ENCODE data around the gene ZFR. TPM values are rescaled to one million over a fixed set of nuclear protein-coding genes. Genes with fewer than 3 reads are reported as not detected.
A peak's percentile ranks its signal among the peaks of the same experiment; 100 is the strongest.

Gene ZFR
- 104 and 107 TPM in 2 replicates for polyA plus RNA-seq (2011; rRNA removed)
- polyA plus RNA-seq (2012; cell fraction: cytosol; rRNA removed) = 33.9 and 51.3 TPM in 2 replicates
- 40.3 and 60.4 TPM in 2 replicates for polyA plus RNA-seq (2012; cell fraction: nucleus; rRNA removed)
- 65.6 to 72.1 TPM (median 69.6 TPM) in 3 replicates for polyA plus RNA-seq (2017; fragmentation: RNase III; extraction: RNeasy Plus Mini Kit Qiagen cat#74134 plus additional on column Dnase treatment)
- 230 and 257 TPM in 2 replicates for polyA minus RNA-seq (2011; rRNA and poly(A)+ RNA removed)

DNA sequence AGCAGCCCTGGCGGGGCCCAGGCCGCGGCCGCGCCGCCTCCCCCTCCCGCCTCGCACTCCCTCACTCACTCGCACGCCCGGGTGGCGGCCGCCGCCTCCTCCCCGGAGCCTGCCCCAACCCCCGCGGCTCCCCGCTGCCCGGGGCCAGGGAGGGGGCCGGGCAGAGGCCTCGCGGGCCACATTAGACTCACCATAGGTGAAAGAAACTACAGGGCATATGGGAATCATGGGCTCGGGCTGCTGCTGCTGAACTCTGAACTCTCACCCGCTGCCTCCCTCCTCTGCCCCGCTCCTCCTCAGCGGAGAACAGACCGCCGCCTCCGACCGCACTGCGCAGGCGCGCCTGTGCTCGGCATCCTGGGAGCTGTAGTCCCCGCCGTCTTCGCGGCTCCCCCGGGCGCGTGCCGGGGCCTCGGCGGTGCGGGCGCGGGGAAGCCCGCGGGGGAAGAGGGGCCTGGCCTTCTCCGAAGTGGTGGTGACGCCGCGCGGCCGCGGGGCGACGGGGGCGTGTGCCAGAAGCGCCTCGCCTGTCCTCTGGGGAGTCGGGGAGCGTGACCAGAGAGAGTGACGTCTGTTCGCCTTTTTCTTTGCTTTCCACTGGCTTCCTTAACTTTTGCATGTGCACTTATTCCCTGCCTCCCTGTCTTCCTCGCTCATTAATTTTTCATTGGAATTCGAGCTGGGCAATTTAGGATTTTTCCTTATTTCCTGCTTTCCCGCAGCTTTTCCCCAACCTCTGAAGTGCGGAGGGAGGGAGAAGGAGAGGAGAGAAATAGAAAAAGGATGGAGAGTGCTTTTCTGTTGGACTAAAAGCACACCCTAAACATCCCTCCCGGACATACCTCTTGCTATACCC, at the start of gene ZFR:
Gene ZFR, minus strand, starts transcription at position 310 of the 856 bp plus-strand sequence. Its CDS starts 82 bp downstream, at position 228.
- ATAC-seq (peak; percentile 93 to 97), DNase-seq (ENCODE audit: low read depth in 1 of 2, low spot score in 1 of 2) (peak; percentile 91 to 92), FAIRE-seq (no peak)
- 11% methylated on average over 49 of the region's 70 CpGs for WGBS (ENCODE audit: missing lambda C conversion rate)
- H3K4me1 ChIP-seq = peaks cover 21% of the 10 kb centered on the region
- ChIA-PET POLR2A (interaction anchor here (0.5 to 1.0 kb wide), 4 partner anchors 9 to 149 kb away, joined by 3 to 5 read pairs (median 3); no protein-coding TSS in a partner anchor), CTCF (interaction anchor here (0.5 to 0.6 kb wide), 2 partner anchors 88 to 328 kb away, joined by 3 read pairs; no protein-coding TSS in a partner anchor)
- H3K9me3 ChIP-seq = no peaks in the 10 kb centered on the region
- H3K27ac ChIP-seq = peak within 1 kb of the TSS; percentile 91 to 96
- peak within 1 kb of the TSS; percentile 67 for H3K4me3 ChIP-seq
- peak within 1 kb of the TSS; percentile 90 for H3K4me2 ChIP-seq
- TF ChIP-seq, protein P1, sequence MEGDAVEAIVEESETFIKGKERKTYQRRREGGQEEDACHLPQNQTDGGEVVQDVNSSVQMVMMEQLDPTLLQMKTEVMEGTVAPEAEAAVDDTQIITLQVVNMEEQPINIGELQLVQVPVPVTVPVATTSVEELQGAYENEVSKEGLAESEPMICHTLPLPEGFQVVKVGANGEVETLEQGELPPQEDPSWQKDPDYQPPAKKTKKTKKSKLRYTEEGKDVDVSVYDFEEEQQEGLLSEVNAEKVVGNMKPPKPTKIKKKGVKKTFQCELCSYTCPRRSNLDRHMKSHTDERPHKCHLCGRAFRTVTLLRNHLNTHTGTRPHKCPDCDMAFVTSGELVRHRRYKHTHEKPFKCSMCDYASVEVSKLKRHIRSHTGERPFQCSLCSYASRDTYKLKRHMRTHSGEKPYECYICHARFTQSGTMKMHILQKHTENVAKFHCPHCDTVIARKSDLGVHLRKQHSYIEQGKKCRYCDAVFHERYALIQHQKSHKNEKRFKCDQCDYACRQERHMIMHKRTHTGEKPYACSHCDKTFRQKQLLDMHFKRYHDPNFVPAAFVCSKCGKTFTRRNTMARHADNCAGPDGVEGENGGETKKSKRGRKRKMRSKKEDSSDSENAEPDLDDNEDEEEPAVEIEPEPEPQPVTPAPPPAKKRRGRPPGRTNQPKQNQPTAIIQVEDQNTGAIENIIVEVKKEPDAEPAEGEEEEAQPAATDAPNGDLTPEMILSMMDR (IDR thresholded peaks at IDR 0.05) = no peak
- TF ChIP-seq RFX5 (IDR thresholded peaks at IDR 0.05) (no peak), ATOH8 (CRISPR knock-in tag; IDR thresholded peaks at IDR 0.05; ENCODE audit: low read depth) (0 out of 2 replicates have a peak, but pooled peaks have one; percentile 49), MAFK (IDR thresholded peaks at IDR 0.05; ENCODE audit: partially characterized antibody) (no peak), HOXB13 (CRISPR knock-in tag; IDR thresholded peaks at IDR 0.05; ENCODE audit: low read depth) (peak; percentile 83), NPAS2 (CRISPR knock-in tag; IDR thresholded peaks at IDR 0.05; ENCODE audit: borderline replicate concordance) (no peak), FOSB (CRISPR knock-in tag; IDR thresholded peaks at IDR 0.05) (no peak), POLR2AphosphoS2 (conservative IDR thresholded peaks at IDR 0.05; ENCODE audit: low read length) (no peak), CEBPB (IDR thresholded peaks at IDR 0.05) (no peak), KDM1A (IDR thresholded peaks at IDR 0.05; ENCODE audit: low read depth) (no peak), RAD21 (conservative IDR thresholded peaks at IDR 0.05 in 1 of 2, IDR thresholded peaks at IDR 0.05 in 1 of 2) (no peak), NR3C1 (IDR thresholded peaks at IDR 0.05) (no peak), RCOR1 (IDR thresholded peaks at IDR 0.05; ENCODE audit: low read depth, low read length) (no peak), MAX (IDR thresholded peaks at IDR 0.05) (peak; percentile 99), NFE2L2 (conservative IDR thresholded peaks at IDR 0.05; ENCODE audit: low read length) (no peak), ESRRA (IDR thresholded peaks at IDR 0.05; ENCODE audit: borderline replicate concordance, low read length) (no peak), SREBF2 (IDR thresholded peaks at IDR 0.05) (no peak), ZNF302 (CRISPR knock-in tag; IDR thresholded peaks at IDR 0.05) (no peak), HEYL (CRISPR knock-in tag; IDR thresholded peaks at IDR 0.05) (no peak), CBX2 (IDR thresholded peaks at IDR 0.05; ENCODE audit: borderline replicate concordance, low read depth) (no peak), TP53 (CRISPR knock-in tag; IDR thresholded peaks at IDR 0.05) (no peak), FOXS1 (CRISPR knock-in tag; IDR thresholded peaks at IDR 0.05) (no peak), ZSCAN20 (CRISPR knock-in tag; IDR thresholded peaks at IDR 0.05) (no peak), CBX8 (IDR thresholded peaks at IDR 0.05) (no peak), BHLHE40 (IDR thresholded peaks at IDR 0.05; ENCODE audit: low read depth, low read length) (no peak), TFCP2L1 (CRISPR knock-in tag; IDR thresholded peaks at IDR 0.05) (no peak), POLR2A (IDR thresholded peaks at IDR 0.05; ENCODE audit: low read length) (peak; percentile 65), GATA3 (IDR thresholded peaks at IDR 0.05; ENCODE audit: borderline replicate concordance) (no peak), FOSL2 (IDR thresholded peaks at IDR 0.05) (no peak), FOSL2 (CRISPR knock-in tag; IDR thresholded peaks at IDR 0.05) (no peak)
- TF ChIP-seq, protein P2, sequence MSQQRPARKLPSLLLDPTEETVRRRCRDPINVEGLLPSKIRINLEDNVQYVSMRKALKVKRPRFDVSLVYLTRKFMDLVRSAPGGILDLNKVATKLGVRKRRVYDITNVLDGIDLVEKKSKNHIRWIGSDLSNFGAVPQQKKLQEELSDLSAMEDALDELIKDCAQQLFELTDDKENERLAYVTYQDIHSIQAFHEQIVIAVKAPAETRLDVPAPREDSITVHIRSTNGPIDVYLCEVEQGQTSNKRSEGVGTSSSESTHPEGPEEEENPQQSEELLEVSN (IDR thresholded peaks at IDR 0.05; ENCODE audit: borderline replicate concordance, low read depth) = peak; percentile 98
- TF ChIP-seq, protein P3, sequence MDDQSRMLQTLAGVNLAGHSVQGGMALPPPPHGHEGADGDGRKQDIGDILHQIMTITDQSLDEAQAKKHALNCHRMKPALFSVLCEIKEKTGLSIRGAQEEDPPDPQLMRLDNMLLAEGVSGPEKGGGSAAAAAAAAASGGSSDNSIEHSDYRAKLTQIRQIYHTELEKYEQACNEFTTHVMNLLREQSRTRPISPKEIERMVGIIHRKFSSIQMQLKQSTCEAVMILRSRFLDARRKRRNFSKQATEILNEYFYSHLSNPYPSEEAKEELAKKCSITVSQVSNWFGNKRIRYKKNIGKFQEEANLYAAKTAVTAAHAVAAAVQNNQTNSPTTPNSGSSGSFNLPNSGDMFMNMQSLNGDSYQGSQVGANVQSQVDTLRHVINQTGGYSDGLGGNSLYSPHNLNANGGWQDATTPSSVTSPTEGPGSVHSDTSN (IDR thresholded peaks at IDR 0.05) = no peak
- TF ChIP-seq, protein P4, sequence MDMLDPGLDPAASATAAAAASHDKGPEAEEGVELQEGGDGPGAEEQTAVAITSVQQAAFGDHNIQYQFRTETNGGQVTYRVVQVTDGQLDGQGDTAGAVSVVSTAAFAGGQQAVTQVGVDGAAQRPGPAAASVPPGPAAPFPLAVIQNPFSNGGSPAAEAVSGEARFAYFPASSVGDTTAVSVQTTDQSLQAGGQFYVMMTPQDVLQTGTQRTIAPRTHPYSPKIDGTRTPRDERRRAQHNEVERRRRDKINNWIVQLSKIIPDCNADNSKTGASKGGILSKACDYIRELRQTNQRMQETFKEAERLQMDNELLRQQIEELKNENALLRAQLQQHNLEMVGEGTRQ (IDR thresholded peaks at IDR 0.05) = no peak
- TF ChIP-seq, protein P5, sequence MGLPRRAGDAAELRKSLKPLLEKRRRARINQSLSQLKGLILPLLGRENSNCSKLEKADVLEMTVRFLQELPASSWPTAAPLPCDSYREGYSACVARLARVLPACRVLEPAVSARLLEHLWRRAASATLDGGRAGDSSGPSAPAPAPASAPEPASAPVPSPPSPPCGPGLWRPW (IDR thresholded peaks at IDR 0.05) = no peak
- TF ChIP-seq, protein P6, sequence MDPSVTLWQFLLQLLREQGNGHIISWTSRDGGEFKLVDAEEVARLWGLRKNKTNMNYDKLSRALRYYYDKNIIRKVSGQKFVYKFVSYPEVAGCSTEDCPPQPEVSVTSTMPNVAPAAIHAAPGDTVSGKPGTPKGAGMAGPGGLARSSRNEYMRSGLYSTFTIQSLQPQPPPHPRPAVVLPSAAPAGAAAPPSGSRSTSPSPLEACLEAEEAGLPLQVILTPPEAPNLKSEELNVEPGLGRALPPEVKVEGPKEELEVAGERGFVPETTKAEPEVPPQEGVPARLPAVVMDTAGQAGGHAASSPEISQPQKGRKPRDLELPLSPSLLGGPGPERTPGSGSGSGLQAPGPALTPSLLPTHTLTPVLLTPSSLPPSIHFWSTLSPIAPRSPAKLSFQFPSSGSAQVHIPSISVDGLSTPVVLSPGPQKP (IDR thresholded peaks at IDR 0.05; ENCODE audit: low read depth, low read length) = no peak

Measured in A549 (cell line).